ENCODE results near the gene SIM1.

DNA sequence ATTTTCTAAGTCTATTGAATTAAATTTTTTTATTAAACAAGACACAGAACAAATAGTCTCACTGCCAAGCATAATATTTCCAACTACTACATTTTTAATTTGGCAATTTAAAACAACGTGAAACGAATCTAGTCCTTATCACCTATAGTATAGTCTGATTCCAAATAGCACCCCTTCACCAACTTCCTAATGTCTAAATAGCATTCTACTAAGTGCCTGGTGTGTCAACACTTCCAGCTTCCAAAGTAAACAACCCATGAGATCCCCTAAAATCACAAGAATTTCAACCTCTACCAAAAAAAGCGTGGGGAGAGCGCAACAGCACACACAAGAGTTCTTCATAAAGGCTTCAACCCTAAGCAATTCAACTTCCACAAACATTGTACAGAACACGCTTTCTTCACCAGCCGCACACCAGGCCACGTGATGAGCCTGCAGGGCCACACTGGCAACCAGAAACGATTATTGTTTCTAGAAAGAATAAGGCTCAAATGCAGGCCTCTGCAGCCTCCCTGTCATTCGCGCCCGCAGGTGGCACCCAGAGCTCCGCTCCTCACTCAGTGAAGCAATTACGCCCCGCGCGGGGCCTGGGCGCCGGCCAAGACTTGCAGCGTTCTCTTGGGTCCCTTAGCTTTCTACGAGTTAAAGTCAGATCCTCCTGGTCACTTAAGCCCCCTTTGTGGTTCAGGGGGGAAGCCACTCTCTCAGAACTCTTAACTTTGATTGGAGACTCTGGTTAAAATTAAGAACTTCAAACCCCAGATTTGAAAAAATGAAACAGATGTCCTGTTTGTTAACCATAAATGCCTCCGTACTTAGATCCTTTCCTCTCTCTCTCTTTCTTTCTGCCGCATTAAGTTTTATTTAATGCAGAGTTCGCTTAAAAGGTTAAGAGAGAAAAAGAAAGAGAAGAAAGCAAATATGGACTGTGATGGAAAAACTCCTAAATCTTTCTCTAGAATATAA is 18.3 kb downstream of the SIM1 start:
- TF ChIP-seq POLR2A (IDR thresholded peaks at IDR 0.05; ENCODE audit: low read length) = no peak
- TF ChIP-seq GATA1 (IDR thresholded peaks at IDR 0.05; ENCODE audit: low read depth, low read length) = no peak

Data from erythroblast (primary cell).